Activated CD8-positive, alpha-beta memory T cell treated with anti-CD3 and anti-CD28 coated beads, Interleukin-2, amount 10 ng/mL, durations not matched to agents 7 days and 5 days (primary cell): ENCODE measurements around the gene PPAT. TPM values are rescaled to one million over a fixed set of nuclear protein-coding genes. Genes with fewer than 3 reads are reported as not detected.
A peak's percentile ranks its signal among the peaks of the same experiment; 100 is the strongest.
"Not testable (repeated sequence)": the region's sequence is repeated elsewhere in the genome, so short reads cannot be mapped to it uniquely, and the experiment has no call there.

Experiments
- ATAC-seq: fragments of 150-1000 bp; cut with Tn5 transposase; one replicate; pipeline ENCODE4 v1.10.0; 2021; ENCODE audit warnings: moderate library complexity
- CTCF ChIA-PET: fragments of 350-600 bp; sonication (Branson Sonifier 250); formaldehyde crosslinking; loops from one replicate; lab custom pipeline; 2021; ENCODE audit warnings: antibody characterized with exemption; lab: Charles Lee
- DNase-seq: peaks from one replicate; pipeline ENCODE4 v3.0.0-alpha.2; 2020
- H3K27ac Mint-ChIP-seq: one replicate; pipeline ENCODE4 v1.8.0; 2021; ENCODE audit warnings: mild to moderate bottlenecking, mixed read lengths
- H3K27me3 Mint-ChIP-seq: one replicate; pipeline ENCODE4 v1.8.0; 2021; ENCODE audit warnings: mixed read lengths
- H3K36me3 Mint-ChIP-seq: one replicate; pipeline ENCODE4 v1.8.0; 2021; ENCODE audit warnings: mild to moderate bottlenecking, mixed read lengths
- H3K4me1 Mint-ChIP-seq: one replicate; pipeline ENCODE4 v1.8.0; 2021; ENCODE audit warnings: mixed read lengths
- H3K4me3 Mint-ChIP-seq: one replicate; pipeline ENCODE4 v1.8.0; 2021; ENCODE audit warnings: mild to moderate bottlenecking, moderate library complexity, mixed read lengths
- H3K9me3 Mint-ChIP-seq: one replicate; pipeline ENCODE4 v1.8.0; 2022; ENCODE audit warnings: low read depth, mixed read lengths
- total RNA-seq, 2 experiments: library from RNA; stranded (reverse); gene quantifications; one replicate each; pipeline ENCODE4 v1.2.3, GENCODE V29; 2021

Gene PPAT
- 10 to 100 TPM; 27.1 to 41.4 TPM for total RNA-seq

- H3K27ac Mint-ChIP-seq, result peak within 1 kb of the TSS; percentile 99
- no peaks in the 10 kb centered on the region for H3K9me3 Mint-ChIP-seq
- H3K36me3 Mint-ChIP-seq, result peaks cover 27% of the 10 kb centered on the region
- ATAC-seq, result peak; percentile 83
- peak; percentile 99 for DNase-seq
- peaks cover 54% of the 10 kb centered on the region for H3K4me1 Mint-ChIP-seq
- no peaks in the 10 kb centered on the region for H3K27me3 Mint-ChIP-seq
- peak within 1 kb of the TSS; percentile 99 for H3K4me3 Mint-ChIP-seq
- CTCF ChIA-PET, result interaction anchor here (0.6 to 4.6 kb wide), 15 partner anchors 10 to 543 kb away, joined by 3 to 41 read pairs (median 4); partner anchors contain the start of genes AASDH, NOA1 and POLR2B
These were observed at the start of gene PPAT for GRCh38 chr4:56435140-56435926. PPAT (minus strand) TSS chr4:56435615; CDS start chr4:56435477, 138 bp downstream.

- Mint-ChIP-seq H3K36me3 (peaks cover 37% of the 10 kb centered on the region), H3K9me3 (no peaks in the 10 kb centered on the region), H3K4me1 (peaks cover 5% of the 10 kb centered on the region), H3K27ac (no peak overlapping the region), H3K27me3 (no peaks in the 10 kb centered on the region), H3K4me3 (no peak overlapping the region)
- DNase-seq, result no peak
- CTCF ChIA-PET, result interaction anchor here (1.2 kb wide), 1 partner anchor 8 kb away, joined by 4 read pairs; no protein-coding TSS in a partner anchor
- ATAC-seq, result no peak
These were observed 45.3 kb upstream of the PPAT start for GRCh38 chr4:56480691-56481090.

- ATAC-seq, result no peak
- Mint-ChIP-seq H3K27ac (no peak overlapping the region), H3K4me3 (no peak overlapping the region), H3K9me3 (no peaks in the 10 kb centered on the region), H3K27me3 (no peaks in the 10 kb centered on the region), H3K4me1 (peaks cover 9% of the 10 kb centered on the region), H3K36me3 (peaks cover 53% of the 10 kb centered on the region)
- CTCF ChIA-PET, result no interaction called here
- no peak for DNase-seq
These were observed 41.8 kb upstream of the PPAT start for GRCh38 chr4:56477192-56477702.

- Mint-ChIP-seq H3K9me3 (no peaks in the 10 kb centered on the region), H3K4me3 (no peak overlapping the region), H3K4me1 (peaks cover 13% of the 10 kb centered on the region), H3K36me3 (peaks cover 59% of the 10 kb centered on the region), H3K27ac (peak overlapping the region; percentile 64), H3K27me3 (no peaks in the 10 kb centered on the region)
- CTCF ChIA-PET, result interaction anchor here (0.5 kb wide), 1 partner anchor 26 kb away, joined by 3 read pairs; no protein-coding TSS in a partner anchor
- no peak for ATAC-seq
- no peak for DNase-seq
These were observed 40.5 kb upstream of the PPAT start for GRCh38 chr4:56475917-56476316.

- ATAC-seq, result no peak
- Mint-ChIP-seq H3K27ac (peak overlapping the region; percentile 77), H3K9me3 (no peaks in the 10 kb centered on the region), H3K27me3 (no peaks in the 10 kb centered on the region), H3K4me1 (peaks cover 42% of the 10 kb centered on the region), H3K4me3 (peak overlapping the region; percentile 95), H3K36me3 (peaks cover 38% of the 10 kb centered on the region)
- CTCF ChIA-PET, result interaction anchor here (0.7 to 1.5 kb wide), 4 partner anchors 20 to 444 kb away, joined by 3 to 4 read pairs (median 4); no protein-coding TSS in a partner anchor
- DNase-seq, result no peak
These were observed 34.2 kb upstream of the PPAT start for GRCh38 chr4:56469489-56470210.

GRCh38 chr4:56468097-56468422 lies 32.6 kb upstream of the PPAT start:
- peak overlapping the region; percentile 94 for H3K27ac Mint-ChIP-seq
- peaks cover 35% of the 10 kb centered on the region for H3K36me3 Mint-ChIP-seq
- CTCF ChIA-PET, result interaction anchor here (0.9 to 1.9 kb wide), 7 partner anchors 15 to 519 kb away, joined by 3 to 7 read pairs (median 4); partner anchors contain the start of genes CEP135, PAICS and PPAT
- peak overlapping the region; percentile 95 for H3K4me3 Mint-ChIP-seq
- no peaks in the 10 kb centered on the region for H3K9me3 Mint-ChIP-seq
- H3K4me1 Mint-ChIP-seq, result peaks cover 49% of the 10 kb centered on the region
- DNase-seq (peak; percentile 62), ATAC-seq (peak; percentile 55)
- H3K27me3 Mint-ChIP-seq, result no peaks in the 10 kb centered on the region

GRCh38 chr4:56467284-56468096 lies 32.1 kb upstream of the PPAT start, which contains the start of gene SRP72:
SRP72 (plus strand) TSS chr4:56467617; CDS start chr4:56467636, 19 bp downstream.
- peak; percentile 94 for ATAC-seq
- Mint-ChIP-seq H3K36me3 (peaks cover 33% of the 10 kb centered on the region), H3K27me3 (no peaks in the 10 kb centered on the region), H3K27ac (peak within 1 kb of the TSS; percentile 94), H3K4me3 (peak within 1 kb of the TSS; percentile 95), H3K9me3 (no peaks in the 10 kb centered on the region), H3K4me1 (peaks cover 50% of the 10 kb centered on the region)
- CTCF ChIA-PET, result interaction anchor here (0.9 to 1.9 kb wide), 5 partner anchors 15 to 519 kb away, joined by 3 to 7 read pairs (median 6); partner anchors contain the start of genes CEP135, PAICS and PPAT
- peak; percentile 94 for DNase-seq

- Mint-ChIP-seq H3K27me3 (no peaks in the 10 kb centered on the region), H3K27ac (peak overlapping the region; percentile 94), H3K36me3 (peaks cover 35% of the 10 kb centered on the region), H3K4me1 (peaks cover 49% of the 10 kb centered on the region), H3K4me3 (peak overlapping the region; percentile 95), H3K9me3 (no peaks in the 10 kb centered on the region)
- DNase-seq (no peak), ATAC-seq (no peak)
- CTCF ChIA-PET, result interaction anchor here (0.6 to 2.1 kb wide), 3 partner anchors 29 to 333 kb away, joined by 3 to 16 read pairs (median 4); partner anchors contain the start of genes PAICS and PPAT
These were observed 31.5 kb upstream of the PPAT start for GRCh38 chr4:56466910-56467283.

GRCh38 chr4:56466296-56466761 lies 30.9 kb upstream of the PPAT start:
- Mint-ChIP-seq H3K27ac (peak overlapping the region; percentile 94), H3K36me3 (peaks cover 32% of the 10 kb centered on the region), H3K4me1 (peaks cover 46% of the 10 kb centered on the region), H3K4me3 (peak overlapping the region; percentile 95)
- ATAC-seq (peak; percentile 18), DNase-seq (peak; percentile 43)
- not testable (repeated sequence) for H3K27me3 Mint-ChIP-seq, H3K9me3 Mint-ChIP-seq
- CTCF ChIA-PET, result interaction anchor here (0.6 to 2.1 kb wide), 3 partner anchors 29 to 334 kb away, joined by 3 to 16 read pairs (median 4); partner anchors contain the start of genes PAICS and PPAT

GRCh38 chr4:56465599-56466295 lies 30.3 kb upstream of the PPAT start:
- no peak for ATAC-seq
- Mint-ChIP-seq H3K4me3 (peak overlapping the region; percentile 95), H3K4me1 (peaks cover 46% of the 10 kb centered on the region), H3K27ac (peak overlapping the region; percentile 94), H3K36me3 (peaks cover 36% of the 10 kb centered on the region), H3K27me3 (no peaks in the 10 kb centered on the region), H3K9me3 (no peaks in the 10 kb centered on the region)
- no peak for DNase-seq
- CTCF ChIA-PET, result interaction anchor here (1.3 to 2.1 kb wide), 2 partner anchors 31 to 334 kb away, joined by 4 to 16 read pairs; partner anchors contain the start of genes PAICS and PPAT

- peaks cover 38% of the 10 kb centered on the region for H3K4me1 Mint-ChIP-seq
- DNase-seq (no peak), ATAC-seq (no peak)
- no peaks in the 10 kb centered on the region for H3K9me3 Mint-ChIP-seq
- CTCF ChIA-PET, result interaction anchor here (2.1 kb wide), 1 partner anchor 30 kb away, joined by 16 read pairs; the partner anchor contains the start of genes PAICS and PPAT
- no peaks in the 10 kb centered on the region for H3K27me3 Mint-ChIP-seq
- H3K36me3 Mint-ChIP-seq, result peaks cover 37% of the 10 kb centered on the region
- H3K27ac Mint-ChIP-seq, result no peak overlapping the region
- no peak overlapping the region for H3K4me3 Mint-ChIP-seq
These were observed 29.2 kb upstream of the PPAT start for GRCh38 chr4:56464581-56464980.
